Measurements from ENCODE around the gene SPATA33.
"Not testable (repeated sequence)": the region's sequence is repeated elsewhere in the genome, so short reads cannot be mapped to it uniquely, and the experiment has no call there.

SPATA33 gene

GRCh38 chr16:89691231-89691985, 33.8 kb downstream of the SPATA33 start:
- in situ Hi-C loops (cut with MboI; ENCODE audit: low sequenced_read_pairs): no loop called here

- in situ Hi-C loops (cut with MboI; ENCODE audit: low sequenced_read_pairs): no loop called here
Observed at GRCh38 chr16:89691986-89692569, 34.4 kb downstream of the SPATA33 start.

- in situ Hi-C loops (cut with MboI; ENCODE audit: low sequenced_read_pairs): no loop called here
Observed at GRCh38 chr16:89693289-89693731, 35.7 kb downstream of the SPATA33 start.

- in situ Hi-C loops (cut with MboI; ENCODE audit: low sequenced_read_pairs): no loop called here
Observed at GRCh38 chr16:89693931-89694783, 36.5 kb downstream of the SPATA33 start.

GRCh38 chr16:89694784-89695085, 37.1 kb downstream of the SPATA33 start:
- in situ Hi-C loops (cut with MboI; ENCODE audit: low sequenced_read_pairs): not testable (repeated sequence)

- in situ Hi-C loops (cut with MboI; ENCODE audit: low sequenced_read_pairs): no loop called here
Observed at GRCh38 chr16:89695086-89695874, 37.6 kb downstream of the SPATA33 start.

- in situ Hi-C loops (cut with MboI; ENCODE audit: low sequenced_read_pairs): no loop called here
Observed at GRCh38 chr16:89695875-89696669, 38.4 kb downstream of the SPATA33 start.

GRCh38 chr16:89696670-89697128, 39.1 kb downstream of the SPATA33 start:
- in situ Hi-C loops (cut with MboI; ENCODE audit: low sequenced_read_pairs): no loop called here

GRCh38 chr16:89697161-89697615, 39.6 kb downstream of the SPATA33 start:
- in situ Hi-C loops (cut with MboI; ENCODE audit: low sequenced_read_pairs): no loop called here

- in situ Hi-C loops (cut with MboI; ENCODE audit: low sequenced_read_pairs): no loop called here
Observed at GRCh38 chr16:89697616-89698331, 40.1 kb downstream of the SPATA33 start.

- in situ Hi-C loops (cut with MboI; ENCODE audit: low sequenced_read_pairs): not testable (repeated sequence)
Observed at GRCh38 chr16:89698717-89699116, 41.1 kb downstream of the SPATA33 start.

GRCh38 chr16:89699629-89700099, 42.0 kb downstream of the SPATA33 start:
- in situ Hi-C loops (cut with MboI; ENCODE audit: low sequenced_read_pairs): not testable (repeated sequence)

- in situ Hi-C loops (cut with MboI; ENCODE audit: low sequenced_read_pairs): no loop called here
Observed at GRCh38 chr16:89700100-89700648, 42.5 kb downstream of the SPATA33 start.

GRCh38 chr16:89700649-89701424, 43.2 kb downstream of the SPATA33 start:
- in situ Hi-C loops (cut with MboI; ENCODE audit: low sequenced_read_pairs): no loop called here

GRCh38 chr16:89701425-89702406, 44.1 kb downstream of the SPATA33 start, which contains the start of gene SPATA2L:
Gene SPATA2L, minus strand, starts transcription at chr16:89701705. Its CDS starts 473 bp downstream, at chr16:89701232.
- in situ Hi-C loops (cut with MboI; ENCODE audit: low sequenced_read_pairs): no loop called here

- in situ Hi-C loops (cut with MboI; ENCODE audit: low sequenced_read_pairs): no loop called here
Observed at GRCh38 chr16:89704281-89704680, 46.6 kb downstream of the SPATA33 start.

- in situ Hi-C loops (cut with MboI; ENCODE audit: low sequenced_read_pairs): no loop called here
Observed at GRCh38 chr16:89705006-89705405, 47.4 kb downstream of the SPATA33 start.

Data from HL-60/S4 (cell line).